Esophagus squamous epithelium (tissue), 5 donors: ENCODE measurements around the gene ZNF653. TPM values are rescaled to one million over a fixed set of nuclear protein-coding genes. Genes with fewer than 3 reads are reported as not detected.
A peak's percentile ranks its signal among the peaks of the same experiment; 100 is the strongest.

Source experiments
- DNase-seq: peaks from one replicate; lab custom pipeline; 2025; lab: John Stamatoyannopoulos, UW
- H3K27ac ChIP-seq, 4 donors: fragments of 200-600 bp; sonication (generic); one replicate each; pipeline ENCODE4 v1.5.1; 2016 to 2019; ENCODE audit warnings: mild to moderate bottlenecking in 1 of 4
- H3K27me3 ChIP-seq, 4 donors: fragments of 200-600 bp; sonication (generic); 1 replicate in 3 of 4; 2 replicates in 1 of 4; pipeline versions ENCODE4 v1.5.1 to v1.6.0; 2017 to 2021; ENCODE audit warnings: antibody characterized with exemption in 1 of 4
- H3K36me3 ChIP-seq, 3 donors: fragments of 200-600 bp; sonication (generic); one replicate each; pipeline ENCODE4 v1.5.1; 2016 to 2019
- H3K4me1 ChIP-seq, 3 donors: fragments of 200-600 bp; sonication (generic); one replicate each; pipeline ENCODE4 v1.5.1; 2017 to 2019
- H3K4me3 ChIP-seq, 4 donors: fragments of 200-600 bp; sonication (generic); 1 replicate in 3 of 4; 2 replicates in 1 of 4; pipeline ENCODE4 v1.5.1; 2016 to 2019; ENCODE audit warnings: mild to moderate bottlenecking in 2 of 4, moderate library complexity in 1 of 4
- H3K9me3 ChIP-seq, 3 donors: fragments of 200-600 bp; sonication (generic); one replicate each; pipeline ENCODE4 v1.5.1; 2016 to 2019
- CTCF ChIP-seq, 6 experiments: fragments of 450-650 bp in 4 of 6; fragments of 200-600 bp in 2 of 6; sonication (generic) in 2 of 6; IDR thresholded peaks; one replicate each; pipeline ENCODE4 v1.5.1; 2016 to 2019; ENCODE audit warnings: antibody characterized with exemption in 6 of 6, mild to moderate bottlenecking in 4 of 6, moderate library complexity in 4 of 6
- POLR2A ChIP-seq, 4 donors: fragments of 450-650 bp; IDR thresholded peaks; one replicate each; pipeline ENCODE4 v1.6.1; 2017; ENCODE audit warnings: antibody characterized with exemption in 4 of 4, mild to moderate bottlenecking in 4 of 4, moderate library complexity in 3 of 4
- WGBS, 2 donors: methylation state at CpG; one replicate each; pipeline ENCODE4 v1.1.5; 2018; 5-methylcytosine and 5-hydroxymethylcytosine counted together
- intact Hi-C: fragments of 100-400 bp; cut with DNase I; formaldehyde crosslinking; loops from one replicate; pipeline ENCODE4 v1.15.0; 2022
- total RNA-seq, 4 donors: library from RNA; depleted of rRNA; stranded (reverse); fragments of >200 nt; gene quantifications; one replicate each; pipeline ENCODE4 v1.1.0, GENCODE V29; 2016
- donor health status: DM: yes; HTN: yes; CAD: no.

The ZNF653 gene
- total RNA-seq, 4 donors from 2014 or later, result 3.6 to 10.2 (median 5.0) TPM

GRCh38 chr19:11448923-11449554 is 56.6 kb downstream of the ZNF653 start:
- H3K36me3 ChIP-seq, result peaks cover 37 to 71% (median 40%) of the 10 kb centered on the region in 3 donors
- no peak overlapping the region for H3K27ac ChIP-seq
- no peak overlapping the region for H3K4me3 ChIP-seq
- 89 to 98% methylated on average over 10 to 11 of the region's 31 CpGs for WGBS, 2 donors
- peaks cover 0 to 9% (median 0%) of the 10 kb centered on the region in 4 donors for H3K27me3 ChIP-seq
- no peak for DNase-seq
- H3K4me1 ChIP-seq, result peaks cover 0 to 12% (median 3%) of the 10 kb centered on the region in 3 donors
- intact Hi-C loops, result loop anchor here (10.0 kb wide), 1 partner anchor 154 kb away; the partner anchor contains the start of gene TSPAN16
- TF ChIP-seq CTCF (IDR thresholded peaks at IDR 0.05) (no peak), POLR2A (IDR thresholded peaks at IDR 0.05) (no peak)
- H3K9me3 ChIP-seq, result no peaks in the 10 kb centered on the region

- WGBS, 2 donors, result 90% methylated on average over 9 of the region's 13 CpGs; no CpG with 5 or more reads in 1 of the 2 donors
- H3K4me3 ChIP-seq, result no peak overlapping the region
- H3K27me3 ChIP-seq, result peaks cover 0 to 7% (median 0%) of the 10 kb centered on the region in 4 donors
- H3K27ac ChIP-seq, result no peak overlapping the region
- H3K9me3 ChIP-seq, result no peaks in the 10 kb centered on the region
- intact Hi-C loops, result loop anchor here (10.0 kb wide), 1 partner anchor 154 kb away; the partner anchor contains the start of gene TSPAN16
- H3K4me1 ChIP-seq, result peaks cover 0 to 16% (median 3%) of the 10 kb centered on the region in 3 donors
- H3K36me3 ChIP-seq, result peaks cover 37 to 77% (median 40%) of the 10 kb centered on the region in 3 donors
- no peak for DNase-seq
- TF ChIP-seq CTCF (IDR thresholded peaks at IDR 0.05), result no peak
- no peak for TF ChIP-seq POLR2A (IDR thresholded peaks at IDR 0.05)
Measured at GRCh38 chr19:11448410-11448809, 57.2 kb downstream of the ZNF653 start.

GRCh38 chr19:11447347-11448262 is 58.0 kb downstream of the ZNF653 start:
- Histone ChIP-seq H3K36me3 (peaks cover 40 to 85% (median 43%) of the 10 kb centered on the region in 3 donors), H3K27me3 (peaks cover 0 to 1% (median 0%) of the 10 kb centered on the region in 4 donors), H3K4me3 (no peak overlapping the region), H3K4me1 (peaks cover 0 to 19% (median 3%) of the 10 kb centered on the region in 3 donors), H3K9me3 (no peaks in the 10 kb centered on the region), H3K27ac (no peak overlapping the region)
- intact Hi-C loops, result loop anchor here (10.0 kb wide), 1 partner anchor 153 kb away; the partner anchor contains the start of gene TSPAN16
- TF ChIP-seq POLR2A (IDR thresholded peaks at IDR 0.05), result no peak
- TF ChIP-seq CTCF (IDR thresholded peaks at IDR 0.05), result no peak
- 93% methylated on average over 16 of the region's 35 CpGs; no CpG with 5 or more reads in 1 of the 2 donors for WGBS, 2 donors
- no peak for DNase-seq

- Histone ChIP-seq H3K27me3 (no peaks in the 10 kb centered on the region), H3K4me3 (no peak overlapping the region), H3K36me3 (peaks cover 40 to 93% (median 49%) of the 10 kb centered on the region in 3 donors), H3K4me1 (peaks cover 0 to 18% (median 2%) of the 10 kb centered on the region in 3 donors), H3K27ac (no peak overlapping the region), H3K9me3 (no peaks in the 10 kb centered on the region)
- TF ChIP-seq POLR2A (IDR thresholded peaks at IDR 0.05) (no peak), CTCF (IDR thresholded peaks at IDR 0.05) (peak; percentile 33 to 79 (median 67))
- intact Hi-C loops, result loop anchor here (10.0 kb wide), 1 partner anchor 152 kb away; the partner anchor contains the start of gene TSPAN16
- WGBS, 2 donors, result 49 to 59% methylated on average over 5 to 10 of the region's 23 CpGs
- DNase-seq, result no peak
Measured at GRCh38 chr19:11446652-11447301, 58.9 kb downstream of the ZNF653 start.
